Adrenal gland (tissue), 12 donors: ENCODE measurements around the gene PDE10A. TPM values are rescaled to one million over a fixed set of nuclear protein-coding genes. Genes with fewer than 3 reads are reported as not detected.

Experiments used
- DNase-seq, 7 donors: peaks; one replicate each; pipeline ENCODE4 v3.0.0-alpha.2; 2019 to 2020
- H3K27ac ChIP-seq, 5 donors: fragments of 200-600 bp; sonication (generic) in 4 of 5; 1 replicate in 3 of 5; 2 replicates in 2 of 5; pipeline versions ENCODE4 v1.5.1 to v1.8.0; 2016 to 2020; ENCODE audit warnings: mild to moderate bottlenecking in 1 of 5
- H3K27me3 ChIP-seq: fragments of 200-600 bp; 2 replicates; pipeline ENCODE4 v1.8.0; 2021
- H3K36me3 ChIP-seq, 2 donors: fragments of 200-600 bp; replicated peaks in 1 of 2; 1 replicate in 1 of 2; 2 replicates in 1 of 2; pipeline versions ENCODE4 v1.5.1 to v1.8.0; 2018 to 2022
- H3K4me1 ChIP-seq, 2 donors: fragments of 200-600 bp; replicated peaks in 1 of 2; 1 replicate in 1 of 2; 2 replicates in 1 of 2; pipeline versions ENCODE4 v1.5.1 to v1.8.0; 2018 to 2021
- H3K4me3 ChIP-seq, 4 donors: fragments of 200-600 bp; sonication (generic) in 3 of 4; one replicate each; pipeline ENCODE4 v1.5.1; 2016 to 2018
- H3K9me3 ChIP-seq, 3 donors: fragments of 200-600 bp; sonication (generic) in 1 of 3; replicated peaks in 1 of 3; 1 replicate in 2 of 3; 2 replicates in 1 of 3; pipeline versions ENCODE4 v1.5.1 to v1.8.0; 2016 to 2021
- CTCF ChIP-seq, 6 experiments: fragments of 450-650 bp in 4 of 6; fragments of 200-600 bp in 2 of 6; sonication (generic) in 1 of 6; IDR thresholded peaks; 1 replicate in 5 of 6; 2 replicates in 1 of 6; pipeline versions ENCODE4 v1.5.1 to v1.8.0; 2016 to 2021; ENCODE audit warnings: antibody characterized with exemption in 6 of 6, mild to moderate bottlenecking in 2 of 6, moderate library complexity in 1 of 6
- POLR2A ChIP-seq, 2 donors: fragments of 450-650 bp; IDR thresholded peaks; one replicate each; pipeline ENCODE4 v1.6.1; 2017; ENCODE audit warnings: antibody characterized with exemption in 2 of 2, mild to moderate bottlenecking in 2 of 2, moderate library complexity in 1 of 2
- WGBS, 4 donors: extraction: QIAGEN DNeasy Blood & Tissue Kit in 2 of 4; methylation state at CpG; one replicate each; pipeline versions ENCODE4 v1.1.5 to v1.1.7; 2013 to 2017; 5-methylcytosine and 5-hydroxymethylcytosine counted together
- intact Hi-C, 2 donors: fragments of 100-400 bp; cut with DNase I; formaldehyde crosslinking; loops; one replicate each; pipeline versions ENCODE4 v1.14.1 to v1.15.0; 2022 to 2023
- polyA plus RNA-seq, 3 donors: library from polyadenylated mRNA; stranded (reverse); fragments of 200-250 nt in 2 of 3; fragments of 350-450 nt in 1 of 3; fragmentation: Illumina TruSeq in 1 of 3; extraction: RNeasy Lipid Tissue Mini Kit (QIAGEN cat#74804) in 1 of 3; gene quantifications; one replicate each; pipeline ENCODE4 v1.2.3, GENCODE V29; 2013 to 2014
- total RNA-seq, 9 donors: library from RNA; depleted of rRNA in 4 of 9; stranded (reverse); fragments of >200 nt in 4 of 9; fragments of 120-200 nt in 1 of 9; fragmentation: NEBNext Ultra II Directional in 1 of 9; extraction: Animal tissue kit (Norgen Biotek cat#: 25700) in 1 of 9; gene quantifications; one replicate each; pipeline versions ENCODE4 v1.1.0 to v1.2.4, GENCODE V29; 2013 to 2023
- donor health status: healthy with polysubstance abuse.
- donor health status: Bipolar disorder and iron deficiency.
- donor health status: DM: yes; HTN: yes; CAD: no.
- donor health status: DM: no; HTN: no; CAD: no.
- donor health status: DM: no; HTN: no; CAD: no.
- donor health status: DM: yes; HTN: yes; CAD: no.

PDE10A gene
- total and polyA plus RNA-seq, 12 donors: 4.0 to 199 (median 27.8) TPM

GRCh38 chr6:165701005-165701404 is 38.0 kb upstream of the PDE10A start:
- TF ChIP-seq POLR2A (IDR thresholded peaks at IDR 0.05): no peak
- TF ChIP-seq CTCF (IDR thresholded peaks at IDR 0.05): no peak
- Histone ChIP-seq H3K4me1 (no peaks in the 10 kb centered on the region), H3K4me3 (no peak overlapping the region), H3K27me3 (no peaks in the 10 kb centered on the region), H3K27ac (no peak overlapping the region), H3K36me3 (no peaks in the 10 kb centered on the region), H3K9me3 (no peaks in the 10 kb centered on the region)
- WGBS, 4 donors: 65 to 81% (median 74%) methylated on average over 4 of the region's 4 CpGs
- intact Hi-C loops: no loop called here
- DNase-seq: no peak

GRCh38 chr6:165698868-165699267 is 35.8 kb upstream of the PDE10A start:
- intact Hi-C loops: no loop called here
- TF ChIP-seq CTCF (IDR thresholded peaks at IDR 0.05) (no peak), POLR2A (IDR thresholded peaks at IDR 0.05) (no peak)
- H3K4me3 ChIP-seq: no peak overlapping the region
- no peaks in the 10 kb centered on the region for H3K27me3 ChIP-seq
- DNase-seq: no peak
- no peaks in the 10 kb centered on the region for H3K36me3 ChIP-seq
- H3K4me1 ChIP-seq: no peaks in the 10 kb centered on the region
- no peak overlapping the region for H3K27ac ChIP-seq
- H3K9me3 ChIP-seq: no peaks in the 10 kb centered on the region

GRCh38 chr6:165697171-165697570 is 34.1 kb upstream of the PDE10A start:
- Histone ChIP-seq H3K4me3 (no peak overlapping the region), H3K4me1 (no peaks in the 10 kb centered on the region), H3K27me3 (no peaks in the 10 kb centered on the region), H3K27ac (no peak overlapping the region), H3K9me3 (no peaks in the 10 kb centered on the region), H3K36me3 (no peaks in the 10 kb centered on the region)
- DNase-seq: no peak
- 31 to 55% (median 47%) methylated on average over 1 of the region's 1 CpG for WGBS, 4 donors
- TF ChIP-seq POLR2A (IDR thresholded peaks at IDR 0.05) (no peak), CTCF (IDR thresholded peaks at IDR 0.05) (no peak)
- intact Hi-C loops: no loop called here

- Histone ChIP-seq H3K27ac (no peak overlapping the region), H3K27me3 (no peaks in the 10 kb centered on the region), H3K4me1 (no peaks in the 10 kb centered on the region), H3K9me3 (no peaks in the 10 kb centered on the region), H3K36me3 (no peaks in the 10 kb centered on the region), H3K4me3 (no peak overlapping the region)
- WGBS, 4 donors: 75 to 87% (median 77%) methylated on average over 8 of the region's 8 CpGs
- TF ChIP-seq CTCF (IDR thresholded peaks at IDR 0.05) (no peak), POLR2A (IDR thresholded peaks at IDR 0.05) (no peak)
- intact Hi-C loops: no loop called here
- DNase-seq: no peak
Measured at GRCh38 chr6:165695722-165696515, 32.9 kb upstream of the PDE10A start.
